Fibroblast of skin of left quadriceps (primary cell): Measurements from ENCODE around the gene EGFL8.

Experiments used
- DNase-seq, 2 experiments: peaks; one replicate each; pipeline ENCODE4 v3.0.0-alpha.2; 2013; ENCODE audit warnings: low read depth in 2 of 2

EGFL8 gene

GRCh38 chr6:32146687-32147086 is 17.7 kb upstream of the EGFL8 start:
- no peak for DNase-seq

DNA sequence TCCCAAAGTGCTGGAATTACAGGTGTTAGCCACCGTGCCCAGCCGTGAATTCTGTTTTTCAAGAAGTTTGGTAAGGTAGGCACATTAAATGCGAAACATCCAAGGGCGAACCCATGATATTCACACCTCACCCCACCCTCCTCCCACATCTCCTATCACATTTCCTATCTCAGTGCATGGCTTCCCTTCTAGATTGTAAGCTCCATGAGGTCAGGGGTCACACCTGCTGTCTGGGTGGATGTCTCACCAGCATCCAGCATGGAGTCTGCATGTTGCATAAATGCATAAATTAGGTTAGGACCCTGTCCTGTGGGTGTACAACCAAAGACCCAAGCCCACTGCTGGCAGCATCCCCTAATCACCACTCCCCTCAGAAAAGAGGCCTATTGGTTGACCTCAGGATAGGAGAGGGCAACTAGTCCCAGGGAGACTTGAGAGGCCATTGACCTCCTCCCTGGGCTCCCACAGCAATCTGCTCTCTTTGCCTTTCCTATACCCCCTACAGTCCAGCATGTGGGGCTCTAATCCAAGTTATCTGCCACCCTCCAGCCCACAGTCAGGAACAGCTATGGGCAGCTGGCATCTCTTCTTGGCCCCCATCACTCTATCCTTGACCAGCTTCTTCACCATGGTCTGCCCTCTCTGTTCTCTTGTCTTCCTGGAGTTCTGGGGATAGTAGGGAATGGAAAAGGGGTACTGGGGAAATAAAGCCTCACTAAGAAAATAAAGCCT is 16.8 kb upstream of the EGFL8 start:
- DNase-seq, result no peak

DNA sequence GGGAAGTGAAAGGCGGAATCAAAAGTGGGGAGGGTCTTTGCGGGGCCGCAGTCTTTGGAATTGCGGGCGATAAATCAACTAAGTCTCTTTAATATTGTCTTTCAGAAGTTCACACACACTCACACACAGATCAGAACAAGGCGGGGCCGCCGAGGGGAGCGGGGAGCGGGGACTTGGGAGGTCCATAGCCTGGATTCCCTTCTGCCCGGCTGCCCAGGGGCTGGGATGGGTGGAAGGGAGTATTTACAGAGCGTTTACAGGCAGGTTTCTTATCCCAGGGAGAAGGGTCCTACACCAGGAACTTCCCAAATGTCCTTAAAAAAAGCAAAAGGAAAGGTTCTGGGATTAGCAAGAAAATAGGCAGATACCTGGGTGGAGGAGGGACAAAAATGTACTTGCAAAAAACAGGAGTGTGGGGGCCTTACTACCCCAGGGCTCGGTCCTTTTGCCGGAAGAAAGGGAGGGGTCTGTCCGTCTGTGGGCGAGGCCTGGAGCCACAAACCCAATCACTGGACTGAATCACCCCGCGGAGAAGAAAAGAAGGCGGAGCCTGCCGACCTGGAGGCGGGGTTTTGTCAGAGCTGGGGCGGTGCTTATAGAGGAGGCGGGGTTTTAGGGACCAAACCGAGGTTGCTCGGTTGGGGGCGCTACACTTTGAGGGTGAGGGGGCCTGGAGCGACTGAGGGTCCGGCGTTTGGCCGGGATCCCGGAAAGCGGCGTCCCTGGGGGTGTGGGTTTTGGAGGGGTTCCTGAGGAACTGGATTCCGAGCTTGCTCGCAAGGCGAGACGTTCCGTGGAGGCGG is 15.9 kb upstream of the EGFL8 start:
- DNase-seq, result no peak

DNA sequence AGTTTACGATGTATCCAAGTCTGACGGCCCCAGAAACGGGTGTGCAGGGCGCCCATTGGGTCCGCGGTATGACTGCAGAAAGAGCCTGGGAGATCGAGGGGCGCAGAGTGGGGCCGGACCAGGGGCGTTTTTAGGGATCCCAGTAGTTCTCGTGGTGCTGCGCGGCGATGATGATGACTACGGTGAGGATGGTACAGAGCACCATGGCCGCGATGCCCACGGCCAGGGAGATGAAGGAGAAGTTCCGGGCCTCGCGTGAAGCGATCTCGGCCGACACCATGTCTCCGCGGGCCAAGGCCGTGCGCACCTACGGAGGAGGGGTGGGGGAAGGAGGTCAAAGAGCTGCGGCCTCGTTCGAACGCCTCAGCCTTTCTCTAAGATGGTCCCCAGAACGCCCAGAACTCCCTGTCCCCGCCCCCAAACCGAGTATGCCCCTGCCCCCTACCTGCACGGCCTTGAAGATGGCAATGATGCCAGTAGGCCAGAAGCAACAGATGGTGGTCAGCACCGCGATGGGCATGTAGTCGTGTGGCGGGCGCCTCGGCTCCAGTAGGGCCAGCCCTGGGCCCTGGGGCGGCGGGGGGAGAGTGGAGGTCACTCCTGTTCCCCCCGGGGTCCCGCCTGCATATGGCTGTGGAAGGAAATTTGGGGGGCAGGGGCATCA is 15.2 kb upstream of the EGFL8 start:
- DNase-seq, result no peak

- no peak for DNase-seq
These were observed 14.2 kb upstream of the EGFL8 start for GRCh38 chr6:32149932-32150870.

- DNase-seq, result no peak
These were observed 13.1 kb upstream of the EGFL8 start for GRCh38 chr6:32151181-32151862.

GRCh38 chr6:32151863-32152768 is 12.3 kb upstream of the EGFL8 start, which contains the start of gene PRRT1:
Gene PRRT1 (minus strand): TSS chr6:32151939. CDS start chr6:32151827, 112 bp downstream.
- DNase-seq, result no peak

GRCh38 chr6:32152769-32153563 is 11.4 kb upstream of the EGFL8 start:
- no peak for DNase-seq

DNA sequence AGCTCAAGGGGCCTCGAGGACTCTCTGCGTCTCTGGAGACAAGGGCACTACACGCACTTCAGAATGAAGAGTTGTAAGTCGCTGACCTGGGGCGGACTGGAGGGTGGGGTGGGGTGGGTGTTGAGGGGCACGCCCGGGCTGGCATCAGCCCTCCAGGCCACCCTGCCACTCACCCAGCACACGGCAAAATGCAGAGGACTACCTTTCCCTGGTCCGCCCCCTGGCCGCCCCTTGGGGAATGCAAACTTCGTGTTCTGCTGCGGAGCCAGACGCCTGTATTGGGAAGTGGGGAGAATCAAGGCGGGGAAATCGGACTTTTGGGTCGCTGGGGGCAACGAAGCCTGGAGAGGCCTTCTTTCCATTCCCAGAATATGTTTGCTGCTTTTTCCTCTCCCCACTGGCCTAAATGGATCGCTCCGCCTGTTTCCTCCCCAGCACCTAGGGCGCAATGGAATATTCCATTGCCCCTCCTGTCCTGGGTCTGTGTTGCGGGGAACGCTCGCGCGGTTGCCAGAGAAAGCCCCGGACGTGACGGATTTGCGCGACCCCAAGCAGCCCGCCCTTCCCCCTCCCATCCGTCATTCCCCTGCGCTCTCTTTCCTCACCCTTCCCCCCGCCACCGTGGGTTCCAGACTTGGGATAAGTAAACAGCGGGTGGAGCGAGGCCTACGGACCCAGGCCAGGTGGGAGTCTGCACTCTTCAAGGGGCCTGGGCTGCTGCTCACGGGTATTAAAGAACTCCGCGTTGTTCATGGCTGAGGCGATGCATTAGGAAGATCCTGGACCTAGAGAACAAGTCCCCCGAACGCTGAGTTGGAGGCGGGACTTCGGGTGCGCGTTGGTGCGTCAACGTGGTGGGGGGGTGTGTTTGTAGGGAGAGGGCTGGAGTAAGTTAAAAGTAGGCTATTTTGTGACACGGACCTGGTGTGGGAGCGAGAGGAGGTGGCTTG is 10.6 kb upstream of the EGFL8 start, which contains the start of gene PPT2:
Gene PPT2 (plus strand): TSS at position 578 of the 950 bp plus-strand sequence. CDS start 454 bp downstream, outside the sequence.
- peak; percentile 88 for DNase-seq

- no peak for DNase-seq
These were observed 9.8 kb upstream of the EGFL8 start for GRCh38 chr6:32154514-32155161.

GRCh38 chr6:32156891-32157290 is 7.5 kb upstream of the EGFL8 start:
- no peak for DNase-seq

DNA sequence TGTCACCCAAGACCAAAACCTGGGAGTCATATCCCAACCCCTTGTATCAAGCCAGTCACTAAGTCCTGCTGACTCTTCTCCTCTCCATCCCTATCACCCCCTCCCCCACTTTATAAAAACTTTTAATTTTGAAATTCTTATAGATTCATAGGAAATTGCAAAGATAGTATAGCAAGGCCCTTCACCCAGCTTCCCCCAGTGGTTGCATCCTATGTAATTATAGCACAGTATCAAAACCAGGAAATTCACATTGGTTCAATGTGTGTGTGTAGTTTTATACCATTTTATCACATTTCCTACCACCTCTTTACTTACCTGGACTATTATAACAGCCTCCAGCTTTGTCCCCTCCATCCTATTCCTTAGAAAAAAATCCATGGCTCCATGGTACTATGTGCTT is 6.3 kb upstream of the EGFL8 start:
- DNase-seq, result no peak

DNA sequence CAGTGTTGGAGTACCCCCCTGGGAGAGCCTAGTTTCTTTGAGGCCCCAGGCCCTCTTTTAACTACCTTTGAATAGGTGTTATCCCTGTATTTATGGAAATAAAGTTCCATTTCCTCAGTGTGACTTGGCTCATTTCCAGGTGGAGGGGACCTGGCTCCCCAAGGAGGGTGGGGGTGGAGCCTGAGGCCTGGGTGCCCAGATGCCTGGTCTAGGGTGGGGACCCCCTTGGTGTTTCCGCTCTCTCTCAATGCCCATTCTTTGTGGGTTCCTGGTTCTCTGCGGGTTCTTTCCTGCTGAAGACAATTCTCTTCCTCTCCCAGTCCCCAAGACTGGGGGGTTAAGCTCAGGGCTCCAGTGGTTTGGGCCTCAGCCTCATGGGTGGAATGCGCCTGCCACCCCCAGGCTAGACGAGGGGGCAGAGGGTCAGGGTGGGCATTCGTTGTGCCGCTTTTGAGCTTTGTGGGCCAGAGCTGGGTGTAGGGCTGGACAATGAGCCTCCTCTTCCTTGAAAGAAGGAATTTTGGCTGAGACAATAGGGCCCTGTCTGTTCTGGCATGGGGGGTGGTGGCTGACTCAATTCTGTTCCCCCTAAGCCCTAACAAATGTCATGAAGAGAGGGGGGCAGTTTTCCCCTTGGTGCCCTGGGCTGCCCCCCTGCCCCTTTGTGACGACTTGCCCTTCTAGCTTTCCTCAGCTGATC is 686 bp upstream of the EGFL8 start:
- no peak for DNase-seq

DNA sequence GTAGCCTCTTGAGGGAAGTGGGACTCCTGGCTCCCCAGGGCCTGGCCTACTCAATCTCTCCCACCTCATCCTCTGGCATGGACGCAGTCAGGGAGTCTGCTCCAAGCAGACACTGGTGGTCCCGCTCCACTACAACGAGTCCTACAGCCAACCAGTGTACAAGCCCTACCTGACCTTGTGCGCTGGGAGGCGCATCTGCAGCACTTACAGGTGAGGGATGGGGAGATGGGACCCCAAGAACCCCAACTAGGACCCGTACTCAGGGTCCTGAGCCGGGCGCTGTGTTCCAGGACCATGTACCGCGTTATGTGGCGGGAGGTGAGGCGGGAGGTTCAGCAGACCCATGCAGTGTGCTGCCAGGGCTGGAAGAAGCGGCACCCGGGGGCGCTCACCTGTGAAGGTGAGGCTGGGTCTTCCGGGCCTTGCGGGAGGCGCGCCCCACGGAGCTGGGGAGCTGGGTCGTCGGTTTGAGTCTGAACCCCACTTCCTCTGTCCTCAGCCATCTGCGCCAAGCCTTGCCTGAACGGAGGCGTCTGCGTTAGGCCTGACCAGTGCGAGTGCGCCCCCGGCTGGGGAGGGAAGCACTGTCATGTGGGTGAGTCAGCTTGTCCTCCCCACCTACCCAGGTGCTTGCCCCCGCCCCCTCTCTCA is 2.1 kb downstream of the EGFL8 start:
- no peak for DNase-seq

DNA sequence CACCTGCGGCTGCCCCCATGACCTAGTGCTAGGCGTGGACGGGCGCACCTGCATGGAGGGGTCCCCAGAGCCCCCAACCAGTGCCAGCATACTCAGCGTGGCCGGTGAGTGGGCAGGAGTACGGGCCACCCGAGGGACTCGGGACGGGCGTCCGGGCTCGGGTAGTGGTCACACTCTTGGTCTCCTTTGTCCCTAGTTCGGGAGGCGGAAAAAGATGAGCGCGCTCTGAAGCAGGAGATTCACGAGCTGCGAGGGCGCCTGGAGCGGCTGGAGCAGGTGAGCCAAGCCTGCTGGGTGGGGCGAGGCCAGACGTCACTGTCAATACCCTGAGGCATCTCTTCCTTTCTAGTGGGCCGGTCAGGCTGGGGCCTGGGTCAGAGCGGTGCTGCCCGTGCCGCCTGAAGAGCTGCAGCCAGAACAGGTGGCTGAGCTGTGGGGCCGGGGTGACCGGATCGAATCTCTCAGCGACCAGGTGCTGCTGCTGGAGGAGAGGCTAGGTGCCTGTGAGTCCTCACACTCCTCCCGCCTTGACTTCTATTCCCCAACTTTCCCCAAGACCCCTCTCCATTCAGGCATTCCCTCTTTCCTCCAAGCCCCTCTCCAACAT is 2.9 kb downstream of the EGFL8 start:
- DNase-seq, result no peak
